ENCODE data around the gene CPNE5. TPM values are rescaled to one million over a fixed set of nuclear protein-coding genes. Genes with fewer than 3 reads are reported as not detected.

The CPNE5 gene
- total RNA-seq, 1 donor from 2014 or later = 0.13 TPM

Other genes with a start within 250 kb of the CPNE5 start
- 99.5 and 155 TPM in 2 replicates for gene SRSF3, start 245.1 kb downstream of the CPNE5 start, total RNA-seq
- gene CDKN1A, start 160.7 kb downstream of the CPNE5 start, total RNA-seq = 1,798 and 2,123 TPM in 2 replicates
- not detected in 2 replicates for gene RAB44, start 141.6 kb downstream of the CPNE5 start, total RNA-seq
- 28.4 and 31.3 TPM in 2 replicates for gene PPIL1, start 35.4 kb upstream of the CPNE5 start, total RNA-seq
- gene C6orf89, start 46.5 kb upstream of the CPNE5 start, total RNA-seq = 44.8 and 65.6 TPM in 2 replicates
- not detected in 2 replicates for gene PI16, start 115.3 kb upstream of the CPNE5 start, total RNA-seq
- 138 and 183 TPM in 2 replicates for gene MTCH1, start 146.8 kb upstream of the CPNE5 start, total RNA-seq
- not detected in 2 replicates for gene FGD2, start 166.2 kb upstream of the CPNE5 start, total RNA-seq

Measured in myocyte (in vitro differentiated cells).